A549 treated with Mapracorat at 1 μM for 4 hours (cell line): Measurements from ENCODE around the gene PROKR1. TPM values are rescaled to one million over a fixed set of nuclear protein-coding genes. Genes with fewer than 3 reads are reported as not detected.

Source experiments
- total RNA-seq: library from RNA; stranded (reverse); fragments of 200-300 nt; extraction: Qiagen RNA extraction; gene quantifications from 5 replicates; pipeline ENCODE4 v1.2.3, GENCODE V29; 2022

The PROKR1 gene
- not detected in 5 replicates for total RNA-seq

DNA sequence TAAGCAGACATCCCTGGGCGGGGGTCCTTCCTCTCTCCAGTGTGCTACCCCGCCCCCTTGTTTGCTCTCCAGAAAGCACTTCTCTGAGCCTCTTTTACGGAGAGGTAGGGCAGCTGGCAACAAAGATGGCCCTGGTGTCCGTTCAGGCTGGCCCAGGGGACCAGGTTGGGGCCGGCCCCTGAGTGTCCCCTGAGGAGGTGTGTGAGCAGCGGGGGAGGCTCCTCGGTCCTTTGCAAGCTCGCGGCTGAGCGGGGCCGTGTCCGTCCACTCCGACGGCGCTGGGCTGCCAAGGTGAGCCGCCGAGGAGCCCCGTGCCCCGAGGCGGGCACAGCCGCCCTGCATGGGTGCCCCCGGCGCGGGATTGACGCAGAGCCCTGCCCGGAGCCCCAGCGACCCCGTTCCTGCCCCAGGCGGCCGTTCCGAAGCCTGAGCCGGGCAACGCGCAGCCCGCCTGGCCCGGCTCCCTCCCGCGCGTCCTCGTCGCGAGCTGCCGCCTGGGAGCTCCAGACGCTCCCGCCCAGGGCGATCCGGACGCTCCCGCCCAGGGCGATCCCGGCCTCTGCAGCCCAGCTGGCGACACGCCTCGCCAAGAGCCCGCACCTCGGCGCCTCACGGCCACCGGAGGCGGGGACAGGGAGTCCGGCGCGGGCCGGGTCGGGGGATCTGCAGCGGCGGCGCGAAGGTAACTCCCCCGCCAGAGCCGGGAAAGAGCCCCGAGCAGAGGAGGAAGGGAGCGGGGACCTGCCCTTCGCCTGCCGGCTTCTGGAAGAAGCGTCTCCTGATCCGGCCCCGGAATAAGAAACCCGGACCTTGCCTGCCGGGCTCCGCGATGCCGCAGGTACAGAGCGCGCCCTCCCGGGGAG is at the start of gene PROKR1:
PROKR1 (plus strand) TSS at position 569 of the 863 bp plus-strand sequence. CDS start 2,243 bp downstream, outside the sequence.

Other genes with a start within 250 kb of the PROKR1 start
- 0.39 to 0.61 TPM (median 0.55 TPM) in 5 replicates for gene FBXO48, start 176.3 kb upstream of the PROKR1 start, total RNA-seq
- 0.64 to 0.87 TPM (median 0.80 TPM) in 5 replicates for gene APLF, start 176.0 kb upstream of the PROKR1 start, total RNA-seq
- 0.08 to 0.34 TPM (median 0.20 TPM) in 5 replicates for gene ARHGAP25, start 91.2 kb downstream of the PROKR1 start, total RNA-seq
- gene BMP10, start 227.8 kb downstream of the PROKR1 start, total RNA-seq = not detected in 5 replicates